Measurements from ENCODE around the gene NKX6-2.

DNA sequence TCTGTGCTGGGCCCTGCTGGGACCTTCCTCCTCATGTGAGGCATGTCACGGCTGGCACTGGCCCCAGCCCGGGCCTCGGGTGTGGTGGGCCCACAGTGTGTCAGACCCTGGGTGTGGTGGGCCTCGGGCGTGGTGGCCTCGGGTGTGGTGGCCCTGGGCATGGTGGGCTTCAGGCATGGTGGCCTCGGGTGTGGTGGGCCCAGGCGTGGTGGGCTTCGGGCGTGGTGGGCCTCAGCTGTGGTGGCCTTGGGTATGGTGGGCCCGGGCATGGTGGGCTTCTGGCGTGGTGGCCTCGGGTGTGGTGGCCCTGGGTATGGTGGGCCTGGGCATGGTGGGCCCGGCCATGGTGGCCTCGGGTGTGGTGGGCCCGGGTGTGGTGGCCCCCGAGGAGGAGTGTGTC lies 40.4 kb downstream of the NKX6-2 start:
- TF ChIP-seq ELF4 (IDR thresholded peaks at IDR 0.05): no peak
- TF ChIP-seq ZNF384 (IDR thresholded peaks at IDR 0.05): no peak
- no peak for TF ChIP-seq FOXM1 (IDR thresholded peaks at IDR 0.05; ENCODE audit: borderline replicate concordance)
- TF ChIP-seq NFRKB (IDR thresholded peaks at IDR 0.05): no peak
- TF ChIP-seq FOXA1 (IDR thresholded peaks at IDR 0.05): no peak

Data from HEK293T (cell line).